Right hindlimb (tissue), 1 donor: ENCODE results near the gene IFT88.

Source experiments
- DNase-seq: peaks from one replicate; pipeline ENCODE4 v3.0.0-alpha.2; 2018

The IFT88 gene, protein sequence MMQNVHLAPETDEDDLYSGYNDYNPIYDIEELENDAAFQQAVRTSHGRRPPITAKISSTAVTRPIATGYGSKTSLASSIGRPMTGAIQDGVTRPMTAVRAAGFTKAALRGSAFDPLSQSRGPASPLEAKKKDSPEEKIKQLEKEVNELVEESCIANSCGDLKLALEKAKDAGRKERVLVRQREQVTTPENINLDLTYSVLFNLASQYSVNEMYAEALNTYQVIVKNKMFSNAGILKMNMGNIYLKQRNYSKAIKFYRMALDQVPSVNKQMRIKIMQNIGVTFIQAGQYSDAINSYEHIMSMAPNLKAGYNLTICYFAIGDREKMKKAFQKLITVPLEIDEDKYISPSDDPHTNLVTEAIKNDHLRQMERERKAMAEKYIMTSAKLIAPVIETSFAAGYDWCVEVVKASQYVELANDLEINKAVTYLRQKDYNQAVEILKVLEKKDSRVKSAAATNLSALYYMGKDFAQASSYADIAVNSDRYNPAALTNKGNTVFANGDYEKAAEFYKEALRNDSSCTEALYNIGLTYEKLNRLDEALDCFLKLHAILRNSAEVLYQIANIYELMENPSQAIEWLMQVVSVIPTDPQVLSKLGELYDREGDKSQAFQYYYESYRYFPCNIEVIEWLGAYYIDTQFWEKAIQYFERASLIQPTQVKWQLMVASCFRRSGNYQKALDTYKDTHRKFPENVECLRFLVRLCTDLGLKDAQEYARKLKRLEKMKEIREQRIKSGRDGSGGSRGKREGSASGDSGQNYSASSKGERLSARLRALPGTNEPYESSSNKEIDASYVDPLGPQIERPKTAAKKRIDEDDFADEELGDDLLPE

GRCh38 chr13:20566898-20567874 lies at the start of gene IFT88:
Gene IFT88, plus strand, starts transcription at chr13:20567157. Its CDS starts 7,229 bp downstream, at chr13:20574386.
- DNase-seq = peak; percentile 97

DNA sequence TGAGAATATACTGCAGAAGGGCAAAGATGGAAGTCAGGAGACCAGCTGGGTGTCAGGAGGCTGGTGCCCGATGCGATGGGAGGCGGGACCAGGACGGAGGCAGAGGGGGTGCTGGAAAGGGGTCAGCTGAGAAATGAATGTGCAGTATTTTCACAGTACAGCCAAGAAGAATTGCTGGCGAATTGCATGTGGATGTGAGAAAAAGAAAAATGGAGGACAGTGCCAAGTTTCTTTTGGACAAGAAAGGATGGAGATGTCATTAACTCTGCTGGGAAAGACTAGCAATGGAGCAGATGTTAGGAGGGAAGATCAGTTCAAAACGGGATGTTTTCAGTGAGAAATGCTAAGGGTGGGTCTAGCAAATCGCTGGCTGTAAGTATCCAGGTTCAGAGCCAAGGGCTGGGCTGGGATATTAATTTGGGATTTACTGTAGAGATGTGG lies 48.3 kb upstream of the IFT88 start:
- DNase-seq = peak; percentile 71

DNA sequence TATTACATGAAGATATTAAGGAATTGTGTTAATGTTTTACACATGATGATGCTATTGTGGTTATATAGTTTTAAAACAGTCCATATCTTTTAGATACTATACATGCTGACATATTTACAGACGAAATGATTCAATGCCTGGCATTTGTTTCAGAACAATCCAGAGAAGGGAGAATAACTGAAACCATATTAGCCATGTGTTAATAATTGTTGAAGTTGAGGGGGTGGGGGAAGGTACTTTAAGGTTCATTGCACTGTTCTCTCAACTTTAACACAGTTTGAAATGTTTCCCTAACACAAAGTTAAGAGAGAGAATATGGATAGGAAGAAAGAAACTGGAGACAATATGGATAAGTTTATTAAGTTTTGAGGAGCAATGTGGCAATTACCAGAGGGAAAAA lies 47.1 kb upstream of the IFT88 start:
- no peak for DNase-seq

- no peak for DNase-seq
Measured at GRCh38 chr13:20521364-20522115, 45.4 kb upstream of the IFT88 start.

- no peak for DNase-seq
Measured at GRCh38 chr13:20525144-20525600, 41.8 kb upstream of the IFT88 start.

DNA sequence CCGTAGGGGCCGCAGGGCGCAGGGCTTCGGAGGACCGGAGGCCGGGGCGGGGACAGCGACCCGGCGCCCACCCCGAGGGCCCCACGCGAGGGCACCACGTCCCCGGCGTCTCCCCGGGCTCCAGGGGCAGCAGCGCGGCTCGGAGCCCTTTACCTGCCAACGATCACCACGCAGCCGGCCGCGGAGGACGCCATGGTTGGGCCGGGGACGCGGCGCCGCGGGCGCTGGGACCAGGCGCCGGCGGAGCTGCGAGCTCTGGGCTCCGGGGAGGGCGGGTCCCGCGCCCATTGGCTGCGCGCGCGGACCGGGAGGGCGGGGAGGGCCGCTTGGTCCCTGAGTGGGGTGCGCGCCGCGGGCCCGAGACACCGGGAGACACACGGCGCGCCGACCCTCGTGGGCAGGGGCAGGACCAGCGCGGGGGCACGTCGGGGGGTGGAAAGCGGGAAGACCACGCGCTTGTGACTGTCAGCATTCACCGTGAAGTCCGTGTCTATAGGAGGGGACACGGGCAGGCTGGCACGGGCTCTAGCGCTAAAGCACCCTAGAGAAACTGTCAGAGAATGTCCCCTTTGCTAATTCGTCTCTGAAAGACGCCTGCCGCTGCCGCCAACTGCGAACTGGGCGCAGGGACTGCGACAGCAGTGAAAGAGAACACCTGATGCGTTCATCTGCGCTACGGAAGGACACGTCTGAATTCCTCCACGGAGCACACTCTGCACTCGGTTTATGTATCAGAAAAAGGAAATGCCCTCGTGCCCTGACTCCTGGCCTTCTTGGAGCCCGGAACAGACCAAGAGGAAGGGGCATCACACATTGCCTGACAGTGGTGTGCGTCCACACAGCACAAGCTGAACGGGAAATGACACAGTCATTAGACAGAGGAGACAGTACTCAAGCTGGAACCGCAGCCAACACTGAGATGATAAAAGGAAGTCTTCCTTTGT lies 41.1 kb upstream of the IFT88 start, which contains the start of gene CRYL1:
Gene CRYL1 (minus strand): TSS at position 257 of the 944 bp plus-strand sequence. CDS start 63 bp downstream, at position 194.
- peak; percentile 75 for DNase-seq

GRCh38 chr13:20526664-20527063 lies 40.3 kb upstream of the IFT88 start:
- DNase-seq = peak; percentile 25

DNA sequence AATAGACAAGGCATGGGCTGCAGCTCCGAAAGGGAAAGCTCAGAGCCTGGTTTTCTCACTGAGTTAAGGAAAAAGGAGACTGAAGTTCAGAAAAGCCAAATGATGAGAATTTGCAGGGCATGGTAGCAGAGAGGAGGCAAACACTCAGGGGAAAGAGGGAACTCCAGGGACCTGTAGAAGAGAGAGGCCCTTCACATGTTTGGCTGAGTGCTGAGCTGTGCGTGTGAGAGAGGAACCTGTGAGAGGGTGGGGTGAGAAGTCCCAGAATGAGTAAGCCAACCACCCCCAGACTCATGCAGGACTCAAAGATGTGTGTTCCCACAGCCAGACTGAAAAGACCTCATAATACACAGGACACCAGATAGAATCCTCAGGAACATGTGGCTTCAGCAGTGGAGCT lies 38.5 kb upstream of the IFT88 start:
- no peak for DNase-seq

GRCh38 chr13:20534038-20534608 lies 32.8 kb upstream of the IFT88 start:
- no peak for DNase-seq

DNA sequence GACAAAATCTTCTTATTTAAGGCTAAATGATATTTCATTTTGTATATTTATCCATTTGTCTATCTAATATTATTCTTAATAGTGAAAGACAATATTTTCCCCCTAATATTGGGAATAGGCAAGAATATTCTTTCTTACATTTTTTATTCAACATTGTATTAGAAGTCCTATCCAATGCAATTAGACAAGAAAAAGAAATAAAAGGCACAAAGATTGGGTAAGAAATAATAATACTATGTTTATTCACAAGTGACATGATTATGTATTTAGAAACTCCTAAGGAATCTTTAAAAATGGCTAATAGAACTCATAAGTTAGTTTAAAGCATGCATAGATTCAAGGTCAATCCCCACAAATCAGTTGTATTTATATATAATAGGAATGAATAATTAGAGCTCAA lies 30.0 kb upstream of the IFT88 start:
- no peak for DNase-seq

DNA sequence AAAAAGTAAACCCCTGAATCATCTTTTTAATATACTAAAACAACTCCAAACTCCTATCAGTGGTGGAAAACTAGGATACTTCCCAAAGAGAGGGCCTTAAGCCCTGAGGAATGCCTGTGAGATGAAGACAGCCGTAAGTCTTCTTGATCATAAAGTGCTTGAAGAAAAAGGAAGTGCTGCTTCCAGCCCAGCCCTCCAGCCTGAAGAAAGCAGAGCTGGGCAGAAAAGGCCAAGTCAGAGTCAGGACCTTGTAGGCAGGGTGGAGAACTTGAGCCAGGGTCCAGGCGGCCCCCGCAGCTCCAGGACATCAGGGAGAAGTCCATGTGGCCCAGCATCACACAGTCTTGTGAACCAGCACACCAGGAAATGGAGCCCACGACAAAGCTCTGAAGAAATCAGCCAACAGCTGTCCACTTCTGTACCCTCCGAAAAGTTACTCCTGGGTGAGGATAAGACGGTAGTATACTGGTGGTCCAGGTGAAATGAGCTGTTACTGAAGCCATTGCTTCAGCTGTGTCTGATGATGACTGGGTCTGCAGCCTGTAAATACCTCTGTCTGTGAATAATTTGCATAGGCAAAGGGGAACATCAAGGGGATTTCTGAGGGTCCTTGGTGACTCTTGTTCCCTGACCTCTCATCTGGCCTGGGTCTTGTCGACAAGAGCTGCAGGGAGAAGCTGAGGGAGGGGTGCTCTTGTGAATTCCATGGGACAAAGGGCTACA lies 22.6 kb upstream of the IFT88 start:
- no peak for DNase-seq

- DNase-seq = no peak
Measured at GRCh38 chr13:20546556-20546955, 20.4 kb upstream of the IFT88 start.

- no peak for DNase-seq
Measured at GRCh38 chr13:20547479-20547908, 19.5 kb upstream of the IFT88 start.

DNA sequence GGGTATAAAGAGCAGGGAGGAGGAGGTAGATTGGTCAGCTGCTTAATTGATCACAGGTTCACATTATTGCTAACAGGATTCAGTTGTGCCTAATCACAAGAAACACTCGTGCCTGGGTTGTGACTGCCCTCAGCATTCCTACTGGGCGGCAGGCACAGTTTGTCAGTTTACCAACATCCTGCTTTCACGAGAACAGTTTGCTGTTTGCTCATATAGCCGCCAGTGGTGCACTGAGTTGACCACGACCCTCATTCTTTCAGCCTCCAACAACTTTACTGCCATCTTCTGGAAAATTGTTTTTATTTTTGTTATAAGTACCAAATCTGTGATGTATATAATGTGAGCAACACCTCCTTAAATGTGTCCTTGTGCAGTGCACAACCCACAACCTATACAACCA lies 16.2 kb upstream of the IFT88 start:
- no peak for DNase-seq

- peak; percentile 77 for DNase-seq
Measured at GRCh38 chr13:20553311-20553710, 13.6 kb upstream of the IFT88 start.

DNA sequence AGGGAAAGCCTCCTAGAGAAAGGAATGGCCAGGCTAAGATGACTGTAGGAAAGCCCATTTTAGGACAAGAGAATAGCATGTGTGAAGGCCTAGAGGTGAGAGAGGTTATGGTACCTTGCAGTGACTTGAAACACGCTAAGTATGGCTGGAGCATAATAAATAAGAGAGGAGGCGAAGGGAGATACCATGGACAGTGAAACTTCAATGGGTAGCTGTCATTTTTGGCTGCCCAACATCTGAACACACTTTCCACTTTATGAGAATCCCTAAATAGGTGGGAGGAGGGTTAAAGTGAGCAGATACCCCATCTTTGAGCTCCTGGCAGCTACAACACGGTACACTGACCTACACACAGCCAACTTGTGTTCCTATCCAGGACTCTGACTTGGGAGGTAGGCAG lies 8.0 kb upstream of the IFT88 start:
- DNase-seq = no peak

- DNase-seq = no peak
Measured at GRCh38 chr13:20559659-20560356, 7.1 kb upstream of the IFT88 start.

GRCh38 chr13:20561741-20562140 lies 5.2 kb upstream of the IFT88 start:
- no peak for DNase-seq
